Body of pancreas (tissue), 4 donors: ENCODE results near the gene ARHGAP9.

Experiments used
- POLR2A ChIP-seq, 3 donors: fragments of 450-650 bp; IDR thresholded peaks; one replicate each; pipeline ENCODE4 v1.6.1; 2016; ENCODE audit warnings: antibody characterized with exemption in 3 of 3, mild to moderate bottlenecking in 2 of 3
- TF ChIP-seq, protein P1 (sequence below), 7 experiments: fragments of 450-650 bp in 4 of 7; fragments of 200-600 bp in 3 of 7; sonication (generic) in 3 of 7; IDR thresholded peaks; one replicate each; pipeline ENCODE4 v1.5.1; 2016 to 2019; ENCODE audit warnings: antibody characterized with exemption in 7 of 7

DNA sequence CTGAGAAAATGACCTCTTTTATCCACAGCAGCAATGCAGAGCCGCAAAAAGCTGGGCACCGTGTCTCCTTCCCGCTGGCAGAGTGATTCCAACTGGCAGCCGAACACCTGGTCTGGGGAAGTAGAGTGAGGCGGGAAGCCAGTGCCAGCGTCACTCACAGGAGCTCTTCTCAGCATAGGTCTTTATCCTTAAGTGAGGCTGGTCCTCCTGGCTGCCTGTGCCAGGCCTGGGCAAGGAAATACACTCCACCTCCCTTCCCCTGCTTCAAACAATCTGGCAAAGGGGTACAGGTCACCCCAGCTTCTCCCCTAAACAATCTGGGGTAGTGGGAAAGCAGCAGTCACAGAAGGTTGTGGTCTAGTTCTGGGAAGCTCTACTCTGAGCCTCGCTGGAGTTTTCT is 4.8 kb downstream of the ARHGAP9 start:
- TF ChIP-seq, protein P1, sequence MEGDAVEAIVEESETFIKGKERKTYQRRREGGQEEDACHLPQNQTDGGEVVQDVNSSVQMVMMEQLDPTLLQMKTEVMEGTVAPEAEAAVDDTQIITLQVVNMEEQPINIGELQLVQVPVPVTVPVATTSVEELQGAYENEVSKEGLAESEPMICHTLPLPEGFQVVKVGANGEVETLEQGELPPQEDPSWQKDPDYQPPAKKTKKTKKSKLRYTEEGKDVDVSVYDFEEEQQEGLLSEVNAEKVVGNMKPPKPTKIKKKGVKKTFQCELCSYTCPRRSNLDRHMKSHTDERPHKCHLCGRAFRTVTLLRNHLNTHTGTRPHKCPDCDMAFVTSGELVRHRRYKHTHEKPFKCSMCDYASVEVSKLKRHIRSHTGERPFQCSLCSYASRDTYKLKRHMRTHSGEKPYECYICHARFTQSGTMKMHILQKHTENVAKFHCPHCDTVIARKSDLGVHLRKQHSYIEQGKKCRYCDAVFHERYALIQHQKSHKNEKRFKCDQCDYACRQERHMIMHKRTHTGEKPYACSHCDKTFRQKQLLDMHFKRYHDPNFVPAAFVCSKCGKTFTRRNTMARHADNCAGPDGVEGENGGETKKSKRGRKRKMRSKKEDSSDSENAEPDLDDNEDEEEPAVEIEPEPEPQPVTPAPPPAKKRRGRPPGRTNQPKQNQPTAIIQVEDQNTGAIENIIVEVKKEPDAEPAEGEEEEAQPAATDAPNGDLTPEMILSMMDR (IDR thresholded peaks at IDR 0.05) = no peak
- TF ChIP-seq POLR2A (IDR thresholded peaks at IDR 0.05) = no peak
